Measurements from ENCODE around the gene UBE2L5.

The UBE2L5 gene

DNA sequence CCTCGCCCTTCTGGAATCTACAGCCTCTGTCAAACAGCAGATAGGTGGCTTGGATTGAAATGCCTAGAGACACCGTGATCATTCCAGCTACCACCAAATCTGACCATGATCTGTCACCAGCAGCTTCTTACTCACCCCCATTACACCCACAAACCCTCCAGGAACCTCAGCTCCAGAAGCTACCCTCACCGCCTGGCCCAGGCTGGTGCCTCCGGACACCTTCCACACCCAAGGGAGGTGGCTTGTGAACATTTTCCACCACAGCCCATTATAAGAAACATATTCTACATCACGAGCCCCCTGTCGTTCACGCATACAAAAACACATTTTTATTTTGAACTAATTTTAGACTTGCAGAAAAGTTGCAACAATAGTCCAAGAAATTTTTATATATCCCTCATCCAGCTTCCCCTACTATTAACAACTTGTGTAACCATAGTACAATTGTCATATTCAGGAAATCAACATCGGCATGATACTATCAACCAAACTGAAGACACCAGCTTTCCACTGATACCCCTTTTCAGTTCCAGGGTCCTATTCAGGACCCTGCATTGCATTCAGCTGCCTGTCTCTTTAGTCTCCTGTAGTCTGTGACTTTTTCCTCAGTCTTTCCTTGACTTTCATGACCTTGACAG lies 15.4 kb upstream of the UBE2L5 start:
- no peak for FAIRE-seq

- no peak for FAIRE-seq
These were observed 13.8 kb upstream of the UBE2L5 start for GRCh38 chr13:30408319-30409101.

GRCh38 chr13:30409886-30410704 lies 12.2 kb upstream of the UBE2L5 start:
- no peak for FAIRE-seq

DNA sequence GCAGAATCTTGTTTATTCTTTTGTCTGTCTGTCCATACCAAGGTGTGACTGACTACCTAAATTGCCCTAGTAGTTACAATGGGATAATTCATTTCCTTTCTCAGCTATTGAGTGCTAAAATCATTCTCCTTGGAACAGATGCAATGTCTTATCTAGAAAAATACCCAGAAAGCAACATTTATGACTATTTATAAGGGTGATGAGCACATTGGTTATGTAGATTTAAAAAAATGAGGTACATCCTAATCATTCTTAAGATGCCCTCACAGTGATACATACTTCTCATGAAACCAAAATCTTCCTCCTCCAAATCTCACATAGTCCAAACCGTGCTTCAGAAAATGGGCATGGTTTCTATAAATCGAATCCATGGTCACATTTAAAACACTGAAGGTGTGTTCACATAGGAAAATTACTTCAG lies 11.6 kb upstream of the UBE2L5 start:
- FAIRE-seq = no peak

DNA sequence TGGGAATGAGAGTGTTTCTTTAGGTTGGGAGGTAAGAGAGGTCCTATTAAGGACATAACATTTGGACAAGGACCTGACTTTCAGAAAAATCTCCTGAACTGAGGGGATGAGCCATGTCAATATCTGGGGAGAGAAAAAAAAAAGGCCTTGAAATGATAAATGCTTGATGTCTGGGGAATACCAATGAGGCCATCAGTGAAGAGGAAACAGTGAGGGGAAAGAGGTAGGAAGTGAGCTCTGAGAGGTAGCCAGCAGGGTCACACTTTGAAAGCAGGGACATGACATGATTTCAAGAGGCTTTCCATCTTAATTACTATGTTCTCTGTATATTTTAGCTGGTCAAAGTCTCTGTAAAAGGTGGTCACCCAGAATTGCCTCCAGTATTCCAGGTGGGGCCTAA lies 9.9 kb upstream of the UBE2L5 start:
- FAIRE-seq = no peak

GRCh38 chr13:30413842-30414241 lies 8.5 kb upstream of the UBE2L5 start:
- no peak for FAIRE-seq

DNA sequence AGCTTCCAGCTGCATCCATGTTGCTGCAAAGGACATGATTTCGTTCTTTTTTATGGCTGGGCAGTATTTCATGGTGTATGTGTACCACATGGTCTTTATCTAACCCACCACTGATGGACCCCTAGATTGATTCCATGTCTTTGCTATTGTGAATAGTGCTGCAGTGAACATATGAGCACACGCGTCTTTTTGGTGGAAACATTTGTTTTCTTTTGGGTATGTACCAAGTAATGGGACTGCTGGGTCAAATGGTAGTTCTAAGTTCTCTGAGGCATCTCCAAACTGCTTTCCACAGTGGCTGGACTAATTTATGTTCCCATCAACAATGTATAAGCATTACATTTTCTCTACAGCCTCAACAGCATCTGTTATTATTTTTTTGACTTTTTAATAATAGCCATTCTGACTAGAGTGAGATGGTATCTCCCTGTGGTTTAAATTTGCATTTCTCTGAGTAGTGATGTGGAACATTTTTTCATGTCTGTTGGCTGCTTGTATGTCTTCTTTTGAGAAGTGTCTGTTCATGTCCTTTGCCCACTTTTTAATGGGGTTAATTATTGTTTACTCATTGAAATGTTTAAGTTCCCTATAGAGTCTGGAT lies 6.8 kb upstream of the UBE2L5 start:
- no peak for FAIRE-seq

DNA sequence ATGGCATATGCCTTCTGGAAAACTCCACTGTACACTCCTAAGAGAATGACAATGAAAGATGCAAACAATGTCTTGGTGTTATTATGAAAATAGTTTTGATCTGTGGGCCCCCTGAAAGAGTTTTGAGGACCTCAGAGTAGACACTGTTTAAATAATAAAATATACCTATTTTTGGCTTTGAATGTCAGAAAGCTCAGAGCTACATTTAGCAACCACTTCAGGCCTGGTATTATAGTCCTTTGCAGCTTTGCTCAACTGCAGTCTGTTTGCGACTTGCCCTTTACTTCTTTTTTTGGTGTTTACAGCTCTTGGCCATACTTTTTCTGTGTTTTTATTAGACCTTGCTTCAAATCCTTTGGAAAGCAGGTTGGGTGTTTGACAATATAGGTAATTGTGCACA lies 5.8 kb upstream of the UBE2L5 start:
- FAIRE-seq = no peak

GRCh38 chr13:30418075-30418716 lies 4.1 kb upstream of the UBE2L5 start:
- FAIRE-seq = no peak

DNA sequence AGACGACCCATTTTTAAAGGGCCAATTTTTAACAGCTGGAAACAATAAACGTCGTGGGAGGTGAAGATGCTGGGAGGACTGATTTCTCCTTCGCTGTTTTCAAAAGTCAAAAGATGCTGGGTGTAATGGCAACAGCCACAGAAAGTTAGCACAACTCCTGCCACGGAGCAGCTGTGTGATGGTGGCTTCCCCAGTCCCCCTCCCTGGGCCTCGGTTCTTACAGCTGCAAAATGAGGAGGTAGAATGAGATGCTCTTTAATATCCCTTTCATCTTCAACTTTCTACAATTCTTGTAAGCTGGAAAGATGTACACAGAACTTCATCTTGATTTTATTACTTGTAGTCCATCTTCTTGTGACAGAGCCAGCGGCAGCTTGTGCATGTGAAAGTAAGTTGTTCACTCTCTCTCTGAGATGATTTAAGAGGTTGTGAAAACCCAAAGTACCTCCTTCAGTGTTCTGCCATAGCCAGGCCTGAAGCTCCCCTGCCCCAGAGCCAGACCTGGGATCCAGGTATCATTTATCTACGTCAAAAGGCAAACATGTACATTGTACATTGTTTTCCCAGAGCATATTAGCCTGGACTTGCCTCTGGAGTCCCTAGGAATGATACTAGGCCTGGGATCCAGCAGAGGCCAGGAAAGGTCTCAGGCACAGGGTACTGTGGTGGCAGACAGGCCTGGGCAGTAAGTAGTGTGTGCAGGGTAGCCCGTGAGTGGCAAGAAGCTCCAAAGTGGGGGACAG lies 3.4 kb upstream of the UBE2L5 start:
- no peak for FAIRE-seq

DNA sequence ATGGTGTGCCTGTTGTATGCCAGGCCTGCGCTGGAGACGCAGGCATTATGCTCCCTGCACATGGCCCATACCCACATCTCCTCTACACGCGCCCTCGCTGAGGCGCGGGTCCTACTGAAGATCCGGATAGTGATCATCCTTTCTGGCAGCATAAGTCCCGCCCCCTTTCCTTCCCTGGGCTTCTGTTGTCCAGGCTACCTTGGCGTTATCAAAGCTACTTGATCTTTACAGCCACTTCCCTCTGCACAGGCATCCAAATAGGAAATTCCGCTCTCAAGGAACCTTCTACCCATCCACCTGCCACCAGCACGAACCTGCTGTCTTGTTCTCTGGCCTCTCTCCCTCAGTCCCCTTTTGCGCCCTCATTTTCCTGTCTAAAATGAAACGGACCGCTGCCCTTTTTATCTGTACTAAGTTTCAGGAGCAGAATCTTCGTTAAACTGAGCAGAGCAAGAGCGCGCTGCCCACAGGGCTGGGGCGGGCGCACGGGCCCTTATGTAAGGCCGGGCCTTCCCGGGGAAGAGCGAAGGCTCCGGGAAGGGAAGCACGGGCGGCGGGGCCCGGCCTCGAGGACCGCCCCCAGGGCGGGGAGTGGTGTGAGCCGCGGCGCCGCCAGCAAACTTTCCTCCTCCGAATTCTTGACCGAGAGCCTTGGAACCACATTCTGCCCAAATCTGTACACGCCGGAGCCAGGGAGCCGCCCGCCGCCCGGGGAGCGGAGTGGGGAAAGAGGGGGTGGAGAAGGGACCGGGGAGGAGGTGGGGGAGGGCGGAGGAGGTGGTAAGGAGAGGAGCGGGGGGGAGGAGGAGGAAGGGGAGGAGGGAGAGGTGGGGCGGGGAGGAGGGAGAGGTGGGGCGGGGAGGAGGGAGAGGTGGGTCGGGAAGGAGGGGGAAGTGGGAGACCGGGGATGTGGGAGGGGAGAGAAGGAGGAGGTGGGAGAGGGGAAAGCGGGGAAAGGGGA lies 920 bp upstream of the UBE2L5 start:
- no peak for FAIRE-seq

- FAIRE-seq = no peak
These were observed 1.6 kb downstream of the UBE2L5 start for GRCh38 chr13:30423891-30424290.

DNA sequence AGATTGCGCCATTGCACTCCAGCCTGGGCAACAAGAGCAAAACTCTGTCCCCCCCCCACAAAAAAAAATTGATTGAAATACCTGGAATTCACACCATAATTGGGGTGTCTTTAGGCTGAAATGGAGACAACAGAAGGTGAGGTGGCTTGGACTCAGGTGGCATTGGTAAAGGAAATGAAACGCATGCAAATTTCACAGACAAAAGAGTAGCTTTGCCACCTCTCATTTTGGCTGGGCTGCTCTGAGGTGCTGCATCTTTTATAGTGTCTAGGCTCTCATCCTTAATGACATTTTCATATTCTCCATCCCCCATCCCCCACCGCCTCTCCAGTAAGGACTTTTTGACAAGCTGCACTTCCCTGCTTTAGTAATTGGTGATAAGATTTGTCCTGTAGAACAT lies 6.9 kb downstream of the UBE2L5 start:
- FAIRE-seq = no peak

DNA sequence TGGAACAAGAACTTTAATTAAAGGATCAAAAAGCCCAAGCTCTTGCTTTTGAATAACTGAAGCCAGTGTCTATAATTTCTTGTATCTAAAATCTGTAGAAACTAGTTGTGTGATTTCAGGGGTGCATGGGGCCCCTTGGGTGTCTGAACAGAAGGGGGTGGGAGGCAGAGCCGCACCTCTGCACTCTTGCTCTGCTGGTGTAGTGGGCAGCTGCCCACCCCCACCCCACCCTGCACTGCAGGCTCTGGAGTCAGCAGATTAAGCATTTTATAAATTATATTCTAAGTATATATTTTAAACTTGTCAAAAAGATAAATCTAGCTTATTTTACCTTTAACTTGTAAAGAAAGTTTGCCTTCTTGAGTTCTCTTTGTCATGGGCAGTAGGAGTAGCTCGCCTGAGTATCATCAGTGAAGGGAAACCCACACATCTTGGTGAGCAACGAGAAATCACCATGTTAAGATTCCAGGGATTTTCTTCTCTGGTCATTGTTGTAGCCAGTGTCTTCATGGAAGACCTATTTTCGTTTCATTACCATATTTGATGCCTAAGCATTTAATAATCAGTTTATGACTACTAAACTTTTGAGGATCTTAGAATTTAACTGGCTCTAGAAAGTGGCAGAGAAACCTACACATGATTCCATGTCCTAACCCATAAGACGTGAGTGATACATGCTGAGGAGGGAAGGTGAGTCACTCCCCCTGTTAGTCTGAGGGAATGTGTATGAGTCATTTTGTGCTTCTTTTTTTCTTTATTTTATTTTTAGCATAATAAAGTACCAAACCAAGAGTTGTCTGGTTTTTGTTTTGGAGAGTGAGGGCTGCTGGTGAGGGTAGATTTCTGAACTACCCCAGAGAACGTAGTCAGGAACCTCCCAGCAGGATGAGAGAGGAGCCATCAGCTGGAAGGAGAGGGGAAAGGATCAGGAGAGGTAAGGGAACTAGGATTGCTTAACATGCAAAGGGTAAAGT lies 7.7 kb downstream of the UBE2L5 start:
- no peak for FAIRE-seq

DNA sequence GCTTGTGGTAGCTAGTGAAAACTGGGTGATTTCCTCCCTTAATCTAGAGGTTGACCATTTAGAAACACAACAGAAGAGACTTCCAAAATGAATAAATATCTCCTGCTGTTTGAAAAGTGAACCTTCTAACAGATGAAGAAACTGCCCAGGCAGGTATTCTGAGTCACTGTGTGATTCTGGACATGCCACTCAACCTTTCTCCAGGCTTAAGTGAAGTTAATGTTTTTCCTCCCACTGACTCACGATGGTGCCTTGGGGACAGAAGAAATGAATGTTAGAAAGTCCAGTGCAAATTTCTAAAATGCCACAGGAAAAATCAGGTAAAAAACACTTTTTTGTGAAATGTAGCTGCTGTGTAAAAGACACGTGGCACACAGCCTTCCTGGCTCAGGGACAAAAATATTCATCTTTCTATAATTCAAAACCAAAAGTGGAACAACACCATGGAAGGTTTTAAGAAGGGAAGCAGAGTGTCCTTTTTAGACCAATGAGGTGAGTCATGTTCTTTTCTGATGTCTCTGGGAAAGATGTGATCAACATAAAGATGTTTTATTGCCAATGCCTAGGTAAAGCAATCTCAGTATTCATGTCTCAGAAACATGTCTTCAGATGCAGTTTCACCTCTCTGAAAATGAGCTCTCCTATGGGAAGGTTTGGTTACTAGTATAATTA lies 9.1 kb downstream of the UBE2L5 start:
- FAIRE-seq = no peak

- no peak for FAIRE-seq
These were observed 13.7 kb downstream of the UBE2L5 start for GRCh38 chr13:30435911-30436451.

DNA sequence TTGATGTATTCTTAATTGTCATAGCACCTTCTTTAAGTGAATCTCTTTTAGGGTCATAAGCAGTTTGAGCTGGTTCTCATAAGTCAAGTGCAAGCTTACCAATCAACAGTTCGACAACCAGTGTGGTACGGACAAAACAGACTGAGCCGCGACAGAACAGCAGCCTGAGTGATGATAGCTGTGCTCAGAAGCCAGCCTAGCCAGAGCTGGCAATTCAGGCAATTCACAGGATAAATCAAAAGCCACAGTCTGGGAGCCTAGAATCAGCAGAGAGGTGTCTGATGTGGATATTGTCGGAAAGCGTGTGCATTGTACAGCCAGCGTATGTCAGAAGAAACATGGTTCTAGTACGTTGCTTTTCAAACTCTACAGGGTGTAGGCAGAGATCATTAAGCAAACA lies 14.9 kb downstream of the UBE2L5 start:
- no peak for FAIRE-seq

DNA sequence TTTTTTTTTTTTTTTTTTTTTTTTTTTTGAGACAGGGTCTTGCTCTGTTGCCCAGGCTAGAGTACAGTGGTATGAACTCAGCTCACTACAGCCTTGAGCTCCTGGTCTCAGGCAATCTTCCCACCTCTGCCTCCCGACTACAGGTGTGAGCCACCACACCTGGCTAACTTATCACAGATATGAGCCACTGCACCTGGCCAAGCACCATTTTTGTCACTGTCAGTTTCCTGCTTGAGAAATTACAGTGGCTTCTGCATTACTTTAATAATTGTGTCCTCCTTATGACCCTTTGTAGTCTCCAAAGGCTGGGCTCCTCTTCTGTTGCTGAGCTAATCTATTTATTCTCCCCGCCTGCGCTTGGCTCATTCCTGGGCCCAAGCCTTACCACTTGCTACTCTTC lies 16.0 kb downstream of the UBE2L5 start:
- FAIRE-seq = no peak
